Astrocyte of the spinal cord (primary cell): ENCODE measurements around the gene SH3BP1.
A peak's percentile ranks its signal among the peaks of the same experiment; 100 is the strongest.

Source experiments
- DNase-seq: peaks from one replicate; pipeline ENCODE4 v3.0.0; 2011; ENCODE audit warnings: low read depth, low spot score
- H3K4me3 ChIP-seq: 2 replicates; pipeline ENCODE4 v1.5.1; 2011; ENCODE audit warnings: low read depth, mild to moderate bottlenecking, low read length, moderate library complexity
- CTCF ChIP-seq: IDR thresholded peaks from 2 replicates; pipeline ENCODE4 v1.5.1; 2012; ENCODE audit warnings: low read depth, mild to moderate bottlenecking, low read length, inconsistent platforms
- in situ Hi-C: cut with HindIII; loops from 2 replicates; pipeline ENCODE4 v1.10.0; 2017; ENCODE audit warnings: low sequenced_read_pairs

Gene SH3BP1

DNA sequence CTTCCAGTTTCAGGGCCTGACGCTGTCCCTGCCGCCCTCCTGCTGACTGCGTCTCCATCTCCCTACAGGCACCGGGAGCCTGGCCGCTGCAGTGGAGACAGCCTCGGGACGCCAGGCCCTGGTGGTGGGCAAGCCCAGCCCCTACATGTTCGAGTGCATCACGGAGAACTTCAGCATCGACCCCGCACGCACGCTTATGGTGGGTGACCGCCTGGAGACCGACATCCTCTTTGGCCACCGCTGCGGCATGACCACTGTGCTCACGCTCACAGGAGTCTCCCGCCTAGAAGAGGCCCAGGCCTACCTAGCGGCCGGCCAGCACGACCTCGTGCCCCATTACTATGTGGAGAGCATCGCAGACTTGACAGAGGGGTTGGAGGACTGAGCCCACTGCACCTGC, 26.0 kb downstream of the SH3BP1 start:
- TF ChIP-seq CTCF, result no peak
- H3K4me3 ChIP-seq, result no peak overlapping the region
- DNase-seq, result no peak
- in situ Hi-C loops, result no loop called here

DNA sequence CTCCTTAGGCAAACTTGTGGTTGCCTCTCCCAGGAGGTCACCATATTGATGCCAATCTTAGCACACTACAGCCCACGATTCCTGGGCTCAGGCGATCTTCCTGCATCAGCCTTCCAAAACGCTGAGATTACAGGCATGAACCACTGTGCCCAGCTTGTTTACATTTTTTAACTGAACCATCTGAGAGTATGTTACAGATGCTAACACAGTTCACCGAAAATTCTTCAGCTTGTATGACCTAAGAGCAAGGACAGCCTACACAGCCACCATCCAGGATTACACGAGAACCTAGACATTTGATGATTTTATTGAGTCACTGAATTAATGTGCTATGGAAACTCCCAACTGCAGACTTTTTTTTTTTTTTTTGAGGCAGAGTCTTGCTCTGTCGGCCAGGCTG, 30.1 kb downstream of the SH3BP1 start:
- in situ Hi-C loops, result no loop called here
- DNase-seq, result no peak
- no peak overlapping the region for H3K4me3 ChIP-seq
- no peak for TF ChIP-seq CTCF

DNA sequence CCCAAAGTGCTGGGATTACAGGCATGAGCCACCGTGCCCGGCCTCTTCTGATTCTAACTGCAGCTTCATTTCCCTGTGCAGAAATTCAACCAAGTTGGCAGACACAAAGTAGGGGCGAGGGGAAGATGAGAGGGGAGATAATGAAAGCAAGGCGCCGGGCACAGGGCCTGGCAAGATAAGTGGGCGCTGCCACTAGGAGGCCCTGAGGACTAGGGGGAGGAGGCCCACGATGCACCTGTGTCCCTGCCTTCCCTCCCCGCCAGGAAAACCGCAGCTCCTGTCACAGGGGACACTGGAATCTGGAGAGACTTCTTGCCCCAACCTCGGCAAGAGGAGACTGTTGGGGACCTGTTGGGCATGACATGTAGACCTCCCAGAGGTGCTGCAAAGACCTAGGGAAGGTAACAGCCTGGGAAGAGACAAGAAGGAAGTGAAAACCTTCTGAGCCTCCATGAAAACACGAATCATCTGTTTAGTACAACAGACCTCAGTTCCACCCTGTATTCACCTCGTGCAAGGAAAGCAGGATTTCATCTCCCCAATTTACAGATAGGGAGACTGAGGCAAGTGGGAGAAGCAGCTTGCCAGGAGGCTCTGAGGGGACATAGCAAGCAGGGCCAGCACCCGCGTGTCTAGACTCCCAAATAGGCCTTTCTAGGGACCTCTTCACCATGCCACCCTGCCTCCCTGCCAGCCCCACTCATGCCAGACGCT, 32.9 kb downstream of the SH3BP1 start:
- in situ Hi-C loops, result no loop called here
- H3K4me3 ChIP-seq, result no peak overlapping the region
- no peak for DNase-seq
- no peak for TF ChIP-seq CTCF

GRCh38 chr22:37672920-37673455, 33.5 kb downstream of the SH3BP1 start:
- TF ChIP-seq CTCF, result no peak
- H3K4me3 ChIP-seq, result no peak overlapping the region
- DNase-seq, result no peak
- in situ Hi-C loops, result no loop called here

GRCh38 chr22:37674248-37674647, 34.8 kb downstream of the SH3BP1 start:
- DNase-seq, result no peak
- in situ Hi-C loops, result no loop called here
- TF ChIP-seq CTCF, result no peak
- no peak overlapping the region for H3K4me3 ChIP-seq

DNA sequence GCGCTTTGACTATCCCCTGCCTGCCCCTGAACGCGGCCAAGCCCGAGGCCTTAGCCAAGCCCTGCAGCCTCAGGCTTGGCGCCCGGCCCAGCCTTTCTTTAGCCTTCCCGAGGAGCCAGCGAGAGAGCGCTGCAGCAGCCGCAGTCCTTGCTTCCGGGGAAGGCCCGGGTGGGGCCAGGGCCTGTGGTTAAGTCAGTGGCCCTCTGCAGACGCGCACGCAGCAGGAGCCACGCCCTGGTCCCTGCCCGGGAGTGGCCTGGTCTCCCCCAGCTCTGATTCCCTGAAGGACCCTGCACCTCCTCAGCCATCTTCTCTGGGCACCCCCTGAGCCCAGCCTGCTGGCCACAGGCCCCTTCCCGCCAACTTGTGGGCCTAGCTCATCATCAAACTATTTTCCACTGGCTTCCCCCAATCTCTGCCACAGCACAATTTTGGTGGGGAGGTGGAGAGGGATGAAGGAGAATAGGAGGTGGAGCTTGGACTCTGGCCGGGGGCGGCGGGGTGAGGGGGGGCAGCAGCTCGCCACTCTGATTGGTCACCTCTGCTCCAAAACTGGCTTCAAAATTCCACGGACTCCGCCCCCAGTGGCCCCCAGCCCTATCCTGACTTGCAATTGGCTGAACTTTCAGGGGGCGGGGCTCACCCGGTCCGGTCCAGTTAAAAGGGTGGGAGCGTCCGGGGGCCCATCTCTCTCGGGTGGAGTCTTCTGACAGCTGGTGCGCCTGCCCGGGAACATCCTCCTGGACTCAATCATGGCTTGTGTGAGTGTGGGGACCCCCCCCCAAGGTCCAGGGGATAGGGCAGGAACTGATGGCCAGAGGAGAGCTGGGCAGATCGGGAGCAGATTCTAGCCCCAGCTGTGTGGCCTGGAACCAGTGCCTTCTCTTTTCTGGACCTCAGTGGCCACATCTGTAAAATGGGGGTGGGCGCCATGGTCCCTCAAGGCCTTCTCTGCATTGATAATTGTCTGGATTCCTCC, 35.8 kb downstream of the SH3BP1 start, which contains the start of gene LGALS1:
TSS of gene LGALS1 (plus strand) at position 686 of the 979 bp plus-strand sequence. CDS start at position 753, 67 bp downstream.
- H3K4me3 ChIP-seq, result peak within 1 kb of the TSS; percentile 98
- TF ChIP-seq CTCF, result peak; percentile 19
- in situ Hi-C loops, result no loop called here
- peak; percentile 99 for DNase-seq
